Endothelial cell (in vitro differentiated cells): Measurements from ENCODE around the gene MFN2. TPM values are rescaled to one million over a fixed set of nuclear protein-coding genes. Genes with fewer than 3 reads are reported as not detected.
A peak's percentile ranks its signal among the peaks of the same experiment; 100 is the strongest.

Experiments used
- DNase-seq: peaks from one replicate; pipeline ENCODE4 v3.0.0; 2021; ENCODE audit warnings: low spot score
- H3K27ac Mint-ChIP-seq: one replicate; pipeline ENCODE4 v1.8.0; 2021; ENCODE audit warnings: mixed read lengths, inconsistent platforms; ENCODE audit not compliant: unreplicated experiment
- H3K27me3 Mint-ChIP-seq: one replicate; pipeline ENCODE4 v1.8.0; 2021; ENCODE audit warnings: mild to moderate bottlenecking, moderate library complexity, mixed read lengths, inconsistent platforms; ENCODE audit not compliant: unreplicated experiment
- H3K36me3 Mint-ChIP-seq: one replicate; pipeline ENCODE4 v1.8.0; 2021; ENCODE audit warnings: mild to moderate bottlenecking, low read depth, mixed read lengths, inconsistent platforms; ENCODE audit not compliant: unreplicated experiment
- H3K4me1 Mint-ChIP-seq: one replicate; pipeline ENCODE4 v1.8.0; 2021; ENCODE audit warnings: mild to moderate bottlenecking, mixed read lengths, inconsistent platforms; ENCODE audit not compliant: unreplicated experiment
- H3K4me3 Mint-ChIP-seq: one replicate; pipeline ENCODE4 v1.8.0; 2021; ENCODE audit warnings: mild to moderate bottlenecking, mixed read lengths, inconsistent platforms; ENCODE audit not compliant: unreplicated experiment
- H3K9me3 Mint-ChIP-seq: one replicate; pipeline ENCODE4 v1.8.0; 2021; ENCODE audit warnings: mixed read lengths, inconsistent platforms; ENCODE audit not compliant: unreplicated experiment
- total RNA-seq: library from RNA; stranded (reverse); fragmentation: NEBNext Ultra II Directional; extraction: Animal tissue kit (Norgen Biotek cat#: 25700); gene quantifications from one replicate; pipeline ENCODE4 v1.2.1, GENCODE V29; 2021; ENCODE audit not compliant: unreplicated experiment
- TF ChIP-seq, protein P1 (sequence below): fragments of 200-600 bp; sonication (generic); IDR thresholded peaks from one replicate; pipeline ENCODE4 v1.5.0; 2021; ENCODE audit warnings: antibody characterized with exemption; ENCODE audit not compliant: unreplicated experiment

MFN2 gene
- total RNA-seq, 1 donor from 2014 or later: 59.4 TPM

DNA sequence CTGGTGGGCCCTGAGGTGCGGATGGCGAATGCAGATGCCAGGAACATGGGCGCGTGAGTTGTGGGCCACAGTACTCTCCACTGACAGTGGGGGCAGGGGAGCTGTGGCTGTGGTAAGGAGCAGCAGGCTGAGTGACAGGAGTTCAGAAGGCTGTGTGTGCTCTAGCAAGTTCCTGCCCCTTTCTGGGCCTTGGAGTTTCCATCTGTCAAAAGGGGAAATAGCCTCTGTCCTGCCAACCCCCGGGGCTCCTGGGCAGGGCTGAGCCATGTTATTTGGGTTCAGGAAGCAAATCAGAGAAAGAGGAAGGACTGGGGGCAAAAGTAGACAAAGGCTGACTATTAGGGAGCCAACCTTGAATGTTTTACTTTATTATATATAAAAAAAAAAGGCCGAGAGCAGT is 19.5 kb upstream of the MFN2 start:
- TF ChIP-seq, protein P1, sequence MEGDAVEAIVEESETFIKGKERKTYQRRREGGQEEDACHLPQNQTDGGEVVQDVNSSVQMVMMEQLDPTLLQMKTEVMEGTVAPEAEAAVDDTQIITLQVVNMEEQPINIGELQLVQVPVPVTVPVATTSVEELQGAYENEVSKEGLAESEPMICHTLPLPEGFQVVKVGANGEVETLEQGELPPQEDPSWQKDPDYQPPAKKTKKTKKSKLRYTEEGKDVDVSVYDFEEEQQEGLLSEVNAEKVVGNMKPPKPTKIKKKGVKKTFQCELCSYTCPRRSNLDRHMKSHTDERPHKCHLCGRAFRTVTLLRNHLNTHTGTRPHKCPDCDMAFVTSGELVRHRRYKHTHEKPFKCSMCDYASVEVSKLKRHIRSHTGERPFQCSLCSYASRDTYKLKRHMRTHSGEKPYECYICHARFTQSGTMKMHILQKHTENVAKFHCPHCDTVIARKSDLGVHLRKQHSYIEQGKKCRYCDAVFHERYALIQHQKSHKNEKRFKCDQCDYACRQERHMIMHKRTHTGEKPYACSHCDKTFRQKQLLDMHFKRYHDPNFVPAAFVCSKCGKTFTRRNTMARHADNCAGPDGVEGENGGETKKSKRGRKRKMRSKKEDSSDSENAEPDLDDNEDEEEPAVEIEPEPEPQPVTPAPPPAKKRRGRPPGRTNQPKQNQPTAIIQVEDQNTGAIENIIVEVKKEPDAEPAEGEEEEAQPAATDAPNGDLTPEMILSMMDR: no peak
- Mint-ChIP-seq H3K9me3 (no peaks in the 10 kb centered on the region), H3K4me1 (peaks cover 5% of the 10 kb centered on the region), H3K36me3 (peaks cover 23% of the 10 kb centered on the region), H3K4me3 (no peak overlapping the region), H3K27ac (peak overlapping the region; percentile 61), H3K27me3 (no peaks in the 10 kb centered on the region)
- DNase-seq: no peak

DNA sequence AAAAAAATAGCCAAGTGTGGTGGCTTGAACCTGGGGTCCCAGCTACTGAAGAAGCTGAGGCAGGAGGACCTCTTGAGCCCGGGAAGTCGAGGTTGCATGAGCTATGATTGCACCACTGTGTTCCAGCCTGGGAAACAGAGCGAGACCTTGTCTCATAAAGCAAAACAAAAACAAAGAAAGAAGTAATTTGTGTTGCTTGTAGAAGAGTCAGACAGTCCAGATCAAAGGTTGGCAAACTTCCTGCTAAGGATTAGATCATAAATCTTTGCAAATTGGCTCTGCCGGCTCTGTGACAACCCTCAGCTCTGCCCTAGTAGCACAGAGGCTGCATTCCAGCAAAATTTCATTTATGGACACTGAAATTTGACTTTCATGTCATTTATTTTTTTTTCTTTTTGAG is 19.0 kb upstream of the MFN2 start:
- H3K9me3 Mint-ChIP-seq: no peaks in the 10 kb centered on the region
- H3K36me3 Mint-ChIP-seq: peaks cover 23% of the 10 kb centered on the region
- TF ChIP-seq, protein P1: no peak
- H3K4me3 Mint-ChIP-seq: no peak overlapping the region
- peaks cover 5% of the 10 kb centered on the region for H3K4me1 Mint-ChIP-seq
- DNase-seq: no peak
- no peaks in the 10 kb centered on the region for H3K27me3 Mint-ChIP-seq
- no peak overlapping the region for H3K27ac Mint-ChIP-seq

DNA sequence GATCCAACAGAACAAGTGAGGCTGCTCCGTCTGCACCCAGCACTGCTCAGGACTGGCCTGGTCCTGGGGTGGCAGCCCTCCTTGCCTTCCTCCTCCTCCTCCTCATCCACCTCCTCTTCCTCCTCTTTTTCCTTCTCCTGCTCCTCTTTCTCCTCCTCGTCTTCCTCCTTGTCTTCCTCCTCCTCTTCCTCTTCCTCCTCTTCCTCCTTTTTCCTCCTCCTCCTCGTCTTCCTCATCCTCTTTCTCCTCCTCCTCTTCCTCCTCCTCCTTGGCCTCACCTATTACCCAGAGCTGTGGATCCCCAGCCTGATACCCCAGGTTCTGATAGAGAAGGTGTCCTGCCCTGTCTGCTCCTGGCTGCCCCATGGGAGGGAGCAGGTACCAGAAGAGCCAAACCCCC is 16.6 kb upstream of the MFN2 start:
- TF ChIP-seq, protein P1: no peak
- no peak overlapping the region for H3K4me3 Mint-ChIP-seq
- H3K4me1 Mint-ChIP-seq: peaks cover 9% of the 10 kb centered on the region

GRCh38 chr1:11964656-11965055 is 15.6 kb upstream of the MFN2 start:
- DNase-seq: no peak
- TF ChIP-seq, protein P1: no peak
- no peaks in the 10 kb centered on the region for H3K9me3 Mint-ChIP-seq
- peaks cover 2% of the 10 kb centered on the region for H3K27me3 Mint-ChIP-seq
- H3K36me3 Mint-ChIP-seq: peaks cover 24% of the 10 kb centered on the region
- H3K27ac Mint-ChIP-seq: no peak overlapping the region
- H3K4me1 Mint-ChIP-seq: peaks cover 9% of the 10 kb centered on the region
- H3K4me3 Mint-ChIP-seq: no peak overlapping the region

More for the DNA sequence above, 16.6 kb upstream of the MFN2 start:
- no peak overlapping the region for H3K27ac Mint-ChIP-seq
- H3K9me3 Mint-ChIP-seq: no peaks in the 10 kb centered on the region
- no peak for DNase-seq
- H3K36me3 Mint-ChIP-seq: peaks cover 24% of the 10 kb centered on the region
- peaks cover 2% of the 10 kb centered on the region for H3K27me3 Mint-ChIP-seq

DNA sequence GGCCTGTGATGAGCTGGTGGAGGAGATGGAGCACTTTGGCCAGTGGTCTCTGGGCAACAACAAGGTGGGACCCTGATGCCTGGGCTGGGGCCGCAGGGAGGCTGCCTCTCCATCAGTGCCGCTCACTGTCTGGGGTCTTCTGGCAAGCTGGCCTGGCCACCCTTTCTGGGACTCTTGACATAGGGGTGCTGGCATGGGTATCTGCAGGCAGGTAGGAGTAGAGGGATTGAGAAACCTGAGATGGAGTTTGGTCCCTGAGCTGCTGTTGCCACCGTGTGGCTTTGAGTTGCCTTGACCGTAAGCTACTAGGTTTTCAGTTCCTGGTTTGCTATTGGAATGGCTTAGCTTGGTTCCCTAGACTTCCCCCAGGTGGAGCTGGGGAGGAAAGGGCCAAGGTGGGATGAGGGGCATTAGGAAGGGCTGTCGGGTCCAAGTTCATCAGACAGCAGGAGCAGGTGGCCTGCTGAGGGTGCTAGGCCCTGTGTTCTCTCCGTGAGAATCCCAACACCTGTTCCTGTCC is 13.2 kb upstream of the MFN2 start:
- H3K36me3 Mint-ChIP-seq: peaks cover 18% of the 10 kb centered on the region
- no peak overlapping the region for H3K4me3 Mint-ChIP-seq
- H3K27ac Mint-ChIP-seq: peak overlapping the region; percentile 67
- no peaks in the 10 kb centered on the region for H3K9me3 Mint-ChIP-seq
- peak; percentile 27 for DNase-seq
- H3K4me1 Mint-ChIP-seq: peaks cover 9% of the 10 kb centered on the region
- H3K27me3 Mint-ChIP-seq: peaks cover 4% of the 10 kb centered on the region
- TF ChIP-seq, protein P1: no peak
